HepG2 (cell line): Measurements from ENCODE around the gene PBX1. TPM values are rescaled to one million over a fixed set of nuclear protein-coding genes. Genes with fewer than 3 reads are reported as not detected.

Experiments
- ATAC-seq: fragments of 200-7000 bp; cut with Tn5 transposase; 3 replicates; pipeline ENCODE4 v1.9.1; 2020; ENCODE audit warnings: mild to moderate bottlenecking, moderate library complexity
- BruUV-seq: library from RNA; stranded (reverse); fragments of 400-500 nt; replicated peaks from 2 replicates; lab custom pipeline; 2021; lab: Mats Ljungman, UMichigan
- CTCF ChIA-PET: fragments of 300-600 bp; formaldehyde crosslinking; extraction: SDS; loops from one replicate; lab custom pipeline; 2021; ENCODE audit warnings: low total read pairs, inconsistent platforms, low intra/inter-chr PET ratio; lab: Yijun Ruan, JAX
- POLR2A ChIA-PET: fragments of 350-600 bp; sonication (Branson Sonifier 250); formaldehyde crosslinking; loops from one replicate; lab custom pipeline; 2020; ENCODE audit warnings: antibody characterized with exemption, inconsistent platforms; lab: Yijun Ruan, JAX
- DNase-seq: peaks from one replicate; pipeline ENCODE4 v3.0.0-alpha.2; 2015; ENCODE audit warnings: low spot score
- FAIRE-seq: peaks from 3 replicates; lab custom pipeline; 2011; peaks lifted over from hg19 to GRCh38; lab: Jason Lieb, UNC
- H2AFZ ChIP-seq: one replicate; pipeline ENCODE4 v1.6.1; 2011; ENCODE audit warnings: low read length, inconsistent platforms
- H3K27ac ChIP-seq: fragments of 300-600 bp; 3 replicates; pipeline ENCODE4 v1.8.0; 2011; ENCODE audit warnings: mixed run types, mild to moderate bottlenecking, mixed read lengths, low read length, inconsistent platforms; ENCODE audit not compliant: insufficient read depth; ENCODE audit errors: extremely low read length
- H3K27me3 ChIP-seq, 2 experiments: fragments of 200-600 bp in 1 of 2; 2 replicates in 1 of 2; 3 replicates in 1 of 2; pipeline versions ENCODE4 v1.6.0 to v1.8.0; 2011; ENCODE audit warnings: low read length in 2 of 2, mild to moderate bottlenecking in 2 of 2, moderate library complexity in 2 of 2, inconsistent platforms in 1 of 2; ENCODE audit not compliant: insufficient read depth in 2 of 2, control insufficient read depth in 1 of 2
- H3K36me3 ChIP-seq, 2 experiments: fragments of 200-600 bp in 1 of 2; replicated peaks in 1 of 2; 2 replicates in 1 of 2; 3 replicates in 1 of 2; pipeline versions ENCODE4 v1.5.1 to v1.8.0; 2011; ENCODE audit warnings: low read length in 2 of 2, inconsistent platforms in 1 of 2; ENCODE audit not compliant: insufficient read depth in 2 of 2, control insufficient read depth in 1 of 2
- H3K4me1 ChIP-seq: 2 replicates; pipeline ENCODE4 v1.5.1; 2012; ENCODE audit warnings: low read length, inconsistent platforms; ENCODE audit not compliant: insufficient read depth
- H3K4me2 ChIP-seq: 2 replicates; pipeline ENCODE4 v1.6.0; 2011; ENCODE audit warnings: low read depth, low read length, inconsistent platforms
- H3K4me3 ChIP-seq, 3 experiments: fragments of 200-600 bp in 1 of 3; sonication (generic), shearing (Covaris generic) in 1 of 3; replicated peaks in 1 of 3; 2 replicates each; pipeline ENCODE4 v1.5.1; 2011 to 2016; ENCODE audit warnings: low read length in 3 of 3, inconsistent platforms in 2 of 3, low read depth in 2 of 3, mild to moderate bottlenecking in 2 of 3, control low read depth in 1 of 3, mixed read lengths in 1 of 3; ENCODE audit not compliant: insufficient read depth in 1 of 3
- H3K79me2 ChIP-seq: one replicate; pipeline ENCODE4 v1.6.1; 2011; ENCODE audit warnings: low read length, inconsistent platforms; ENCODE audit not compliant: insufficient read depth
- H3K9ac ChIP-seq: 2 replicates; pipeline ENCODE4 v1.6.0; 2011; ENCODE audit warnings: mild to moderate bottlenecking, low read depth, low read length, inconsistent platforms; ENCODE audit not compliant: insufficient read depth
- H3K9me3 ChIP-seq: 2 replicates; pipeline ENCODE4 v1.5.1; 2012; ENCODE audit warnings: mild to moderate bottlenecking, low read length
- H4K20me1 ChIP-seq: 2 replicates; pipeline ENCODE4 v1.6.0; 2011; ENCODE audit warnings: inconsistent platforms, mild to moderate bottlenecking, low read length, moderate library complexity; ENCODE audit not compliant: insufficient read depth
- CREB1 ChIP-seq, 2 experiments: fragments of 450-650 bp in 1 of 2; IDR thresholded peaks; 2 replicates each; pipeline ENCODE4 v1.6.1; 2016 to 2017; ENCODE audit warnings: control low read depth in 1 of 2, mild to moderate bottlenecking in 1 of 2, missing compliant biosample characterization in 1 of 2, missing genetic modification characterization in 1 of 2
- CTCF ChIP-seq: sonication (generic); formaldehyde crosslinking; IDR thresholded peaks from 2 replicates; pipeline ENCODE4 v1.5.0; 2020; ENCODE audit warnings: mild to moderate bottlenecking, missing genetic modification reagents, moderate library complexity
- MBNL3 ChIP-seq: fragments of 250-450 bp; sonication (Bioruptor Pico); conservative IDR thresholded peaks from 2 replicates; pipeline ENCODE4 v1.8.0; 2022; ENCODE audit warnings: mild to moderate bottlenecking, inconsistent platforms
- PHF20 ChIP-seq: sonication (generic); formaldehyde crosslinking; IDR thresholded peaks from 2 replicates; pipeline ENCODE4 v1.5.0; 2020; ENCODE audit warnings: mild to moderate bottlenecking, missing genetic modification reagents
- SNAI1 ChIP-seq: sonication (generic); formaldehyde crosslinking; IDR thresholded peaks from 2 replicates; pipeline ENCODE4 v1.5.0; 2020; ENCODE audit warnings: mild to moderate bottlenecking, missing genetic modification reagents, borderline replicate concordance
- ZNF30 ChIP-seq: sonication (generic); formaldehyde crosslinking; IDR thresholded peaks from 2 replicates; pipeline ENCODE4 v1.5.0; 2020; ENCODE audit warnings: mild to moderate bottlenecking, missing genetic modification reagents
- ZNF326 ChIP-seq: sonication (generic); formaldehyde crosslinking; IDR thresholded peaks from 2 replicates; pipeline ENCODE4 v1.4.0; 2020; ENCODE audit warnings: missing genetic modification reagents, borderline replicate concordance
- ZNF543 ChIP-seq: sonication (generic); formaldehyde crosslinking; IDR thresholded peaks from 2 replicates; pipeline ENCODE4 v1.4.0; 2020; ENCODE audit warnings: mild to moderate bottlenecking, missing genetic modification reagents
- ZNF879 ChIP-seq: sonication (generic); formaldehyde crosslinking; IDR thresholded peaks from 2 replicates; pipeline ENCODE4 v1.8.1; 2023; ENCODE audit warnings: missing genetic modification reagents
- WGBS: methylation state at CpG from one replicate; pipeline ENCODE4 v1.1.6; 2017; ENCODE audit warnings: low lambda C conversion rate; 5-methylcytosine and 5-hydroxymethylcytosine counted together
- in situ Hi-C: cut with HindIII; loops from 2 replicates; pipeline ENCODE4 v1.10.0; 2017; ENCODE audit warnings: low pct_unique_long_range_greater_than_20kb; ENCODE audit not compliant: extremely low pct_ligation_motif_present
- intact Hi-C: fragments of 100-400 bp; cut with micrococcal nuclease; formaldehyde crosslinking; loops from one replicate; pipeline ENCODE4 v1.10.0; 2022; ENCODE audit not compliant: unreplicated experiment
- polyA plus RNA-seq, 8 experiments: library from polyadenylated mRNA; depleted of rRNA in 3 of 8; stranded (reverse) in 7 of 8; unstranded in 1 of 8; fragments of >200 nt; fragmentation: Illumina TruSeq in 4 of 8; extraction: Trizol in 4 of 8; gene quantifications; 2 replicates each; pipeline versions ENCODE4 v1.2.1 to v1.2.3, GENCODE V29; 2011 to 2016; ENCODE audit warnings: low read depth in 4 of 8, missing spikeins in 1 of 8, mixed read lengths in 1 of 8; ENCODE audit not compliant: insufficient read depth in 1 of 8
- total RNA-seq, 5 experiments: library from RNA; depleted of rRNA; stranded (reverse); fragments of >200 nt; fragmentation: Illumina TruSeq; extraction: Trizol; gene quantifications; 2 replicates each; pipeline ENCODE4 v1.2.3, GENCODE V29; 2016; ENCODE audit warnings: low read depth in 1 of 5

PBX1 gene
- total and polyA plus RNA-seq, 2 of the 13 experiments (the other 11 are each of a cell fraction or from before 2014, with no cell fraction given), result 0.24 TPM; not detected in 1

GRCh38 chr1:164557270-164557669 lies 1.7 kb upstream of the PBX1 start:
- ChIA-PET POLR2A (no interaction called here), CTCF (no interaction called here)
- Histone ChIP-seq H3K36me3 (no peaks in the 10 kb centered on the region), H3K4me2 (no peak overlapping the region), H3K9ac (no peak overlapping the region), H2AFZ (no peak overlapping the region), H3K4me1 (0 out of 2 replicates have a peak, but pooled peaks cover 9% of the 10 kb centered on the region), H3K4me3 (no peak overlapping the region), H3K9me3 (peaks cover 11% of the 10 kb centered on the region), H3K27ac (no peak overlapping the region), H4K20me1 (no peaks in the 10 kb centered on the region), H3K27me3 (peaks cover 0 to 13% of the 10 kb centered on the region in 2 experiments; a peak in 2 of 5 replicates), H3K79me2 (no peaks in the 10 kb centered on the region)
- no peak for ATAC-seq
- in situ Hi-C loops, result no loop called here
- no TSS peak for BruUV-seq
- no peak for DNase-seq
- intact Hi-C loops, result no loop called here
- TF ChIP-seq ZNF879 (CRISPR knock-in tag), result no peak
- no peak for FAIRE-seq
- WGBS, result 73% methylated on average over 4 of the region's 4 CpGs

GRCh38 chr1:164559342-164560051 lies 513 bp downstream of the PBX1 start:
- 0 out of 2 replicates have a peak, but pooled peaks cover 9% of the 10 kb centered on the region for H3K4me1 ChIP-seq
- no peak overlapping the region for H3K27ac ChIP-seq
- ChIA-PET POLR2A (no interaction called here), CTCF (no interaction called here)
- peak overlapping the region; percentile 95 for H3K4me2 ChIP-seq
- in situ Hi-C loops, result no loop called here
- FAIRE-seq (no peak), DNase-seq (peak; percentile 3), ATAC-seq (peak; percentile 59)
- H3K9me3 ChIP-seq, result no peaks in the 10 kb centered on the region
- peaks cover 0 to 13% of the 10 kb centered on the region in 2 experiments; a peak in 2 of 5 replicates for H3K27me3 ChIP-seq
- BruUV-seq, result no TSS peak
- no peak overlapping the region for H2AFZ ChIP-seq
- H3K79me2 ChIP-seq, result no peaks in the 10 kb centered on the region
- H3K9ac ChIP-seq, result no peak overlapping the region
- H4K20me1 ChIP-seq, result no peaks in the 10 kb centered on the region
- peak overlapping the region in 1 of 3 experiments; percentile 65; a peak in 1 of 6 replicates for H3K4me3 ChIP-seq
- intact Hi-C loops, result loop anchor here (2.0 kb wide), 1 partner anchor 51 kb away; no protein-coding TSS in a partner anchor
- H3K36me3 ChIP-seq, result no peaks in the 10 kb centered on the region
- 9% methylated on average over 20 of the region's 20 CpGs for WGBS
- TF ChIP-seq ZNF326 (no peak), ZNF543 (CRISPR knock-in tag) (no peak), CREB1 (IDR thresholded peaks at IDR 0.05) (no peak), CREB1 (CRISPR knock-in tag; IDR thresholded peaks at IDR 0.05) (no peak), CTCF (CRISPR knock-in tag) (no peak), ZNF30 (CRISPR knock-in tag) (no peak), SNAI1 (CRISPR knock-in tag) (no peak), PHF20 (CRISPR knock-in tag) (no peak), MBNL3 (CRISPR knock-in tag) (no peak)
